Right hindlimb (tissue), 1 donor: Measurements from ENCODE around the gene ITGAV.

Experiments
- DNase-seq: peaks from one replicate; pipeline ENCODE4 v3.0.0-alpha.2; 2018

ITGAV gene

GRCh38 chr2:186617148-186617547 is 27.3 kb downstream of the ITGAV start:
- no peak for DNase-seq

GRCh38 chr2:186617771-186618170 is 27.9 kb downstream of the ITGAV start:
- DNase-seq, result no peak

GRCh38 chr2:186618696-186619095 is 28.8 kb downstream of the ITGAV start:
- DNase-seq, result no peak

- DNase-seq, result no peak
Measured at GRCh38 chr2:186623084-186623483, 33.2 kb downstream of the ITGAV start.

GRCh38 chr2:186624276-186624675 is 34.4 kb downstream of the ITGAV start:
- DNase-seq, result no peak

GRCh38 chr2:186629250-186629996 is 39.6 kb downstream of the ITGAV start:
- DNase-seq, result no peak

GRCh38 chr2:186632417-186632816 is 42.6 kb downstream of the ITGAV start:
- DNase-seq, result no peak

- DNase-seq, result no peak
Measured at GRCh38 chr2:186634701-186635100, 44.8 kb downstream of the ITGAV start.

GRCh38 chr2:186636800-186637496 is 47.1 kb downstream of the ITGAV start:
- no peak for DNase-seq

GRCh38 chr2:186637497-186637800 is 47.6 kb downstream of the ITGAV start:
- no peak for DNase-seq

GRCh38 chr2:186639939-186640338 is 50.1 kb downstream of the ITGAV start:
- DNase-seq, result no peak

GRCh38 chr2:186641132-186641806 is 51.4 kb downstream of the ITGAV start:
- no peak for DNase-seq

GRCh38 chr2:186641807-186642321 is 52.0 kb downstream of the ITGAV start:
- DNase-seq, result peak; percentile 41

- no peak for DNase-seq
Measured at GRCh38 chr2:186644791-186645190, 54.9 kb downstream of the ITGAV start.

GRCh38 chr2:186645999-186646398 is 56.1 kb downstream of the ITGAV start:
- DNase-seq, result no peak

- no peak for DNase-seq
Measured at GRCh38 chr2:186648130-186648529, 58.3 kb downstream of the ITGAV start.

GRCh38 chr2:186653511-186653910 is 63.7 kb downstream of the ITGAV start:
- no peak for DNase-seq

GRCh38 chr2:186659383-186659782 is 69.5 kb downstream of the ITGAV start:
- no peak for DNase-seq

- no peak for DNase-seq
Measured at GRCh38 chr2:186664385-186665043, 74.7 kb downstream of the ITGAV start.

GRCh38 chr2:186669146-186669545 is 79.3 kb downstream of the ITGAV start:
- DNase-seq, result no peak

GRCh38 chr2:186670831-186671230 is 81.0 kb downstream of the ITGAV start:
- DNase-seq, result no peak

- DNase-seq, result no peak
Measured at GRCh38 chr2:186675380-186675779, 85.5 kb downstream of the ITGAV start.

- DNase-seq, result no peak
Measured at GRCh38 chr2:186683341-186683740, 93.5 kb downstream of the ITGAV start.
